ENCODE measurements around the gene GRIK2. TPM values are rescaled to one million over a fixed set of nuclear protein-coding genes. Genes with fewer than 3 reads are reported as not detected.

Gene GRIK2
- total RNA-seq, 6 experiments from 2014 or later: 25.0 to 33.3 (median 28.3) TPM

DNA sequence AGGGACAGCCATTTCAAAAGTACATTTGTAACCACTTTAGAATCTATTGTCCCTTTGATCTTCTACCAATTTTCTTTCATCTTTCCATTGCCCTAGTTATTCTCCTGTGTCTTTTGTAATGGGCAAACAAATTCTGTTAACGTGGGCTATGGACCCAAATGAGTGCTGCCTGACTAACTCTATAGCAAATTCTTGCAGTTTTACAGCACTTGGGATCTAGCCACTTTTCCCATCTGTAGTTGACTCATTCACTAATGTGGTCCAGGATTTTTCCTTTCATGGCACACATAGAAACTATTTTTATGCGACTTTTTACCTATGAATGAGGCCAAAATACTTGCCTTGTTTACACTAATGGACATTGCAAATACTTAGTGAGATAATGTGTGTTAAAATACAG, 52.0 kb downstream of the GRIK2 start:
- H3K36me3 Mint-ChIP-seq (ENCODE audit: low read depth): no peaks in the 10 kb centered on the region; the same call in 1 of the 2 replicates
- peak overlapping the region; percentile 57 for H3K27ac Mint-ChIP-seq
- H3K27me3 Mint-ChIP-seq (ENCODE audit: insufficient read depth): no peaks in the 10 kb centered on the region
- no peaks in the 10 kb centered on the region for H3K9me3 Mint-ChIP-seq
- H3K4me1 Mint-ChIP-seq (ENCODE audit: low read depth): peaks cover 31% of the 10 kb centered on the region
- TF ChIP-seq, protein P1, sequence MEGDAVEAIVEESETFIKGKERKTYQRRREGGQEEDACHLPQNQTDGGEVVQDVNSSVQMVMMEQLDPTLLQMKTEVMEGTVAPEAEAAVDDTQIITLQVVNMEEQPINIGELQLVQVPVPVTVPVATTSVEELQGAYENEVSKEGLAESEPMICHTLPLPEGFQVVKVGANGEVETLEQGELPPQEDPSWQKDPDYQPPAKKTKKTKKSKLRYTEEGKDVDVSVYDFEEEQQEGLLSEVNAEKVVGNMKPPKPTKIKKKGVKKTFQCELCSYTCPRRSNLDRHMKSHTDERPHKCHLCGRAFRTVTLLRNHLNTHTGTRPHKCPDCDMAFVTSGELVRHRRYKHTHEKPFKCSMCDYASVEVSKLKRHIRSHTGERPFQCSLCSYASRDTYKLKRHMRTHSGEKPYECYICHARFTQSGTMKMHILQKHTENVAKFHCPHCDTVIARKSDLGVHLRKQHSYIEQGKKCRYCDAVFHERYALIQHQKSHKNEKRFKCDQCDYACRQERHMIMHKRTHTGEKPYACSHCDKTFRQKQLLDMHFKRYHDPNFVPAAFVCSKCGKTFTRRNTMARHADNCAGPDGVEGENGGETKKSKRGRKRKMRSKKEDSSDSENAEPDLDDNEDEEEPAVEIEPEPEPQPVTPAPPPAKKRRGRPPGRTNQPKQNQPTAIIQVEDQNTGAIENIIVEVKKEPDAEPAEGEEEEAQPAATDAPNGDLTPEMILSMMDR (IDR thresholded peaks at IDR 0.05): no peak
- H3K4me3 Mint-ChIP-seq: peak overlapping the region; percentile 37
- DNase-seq: peak; percentile 64

DNA sequence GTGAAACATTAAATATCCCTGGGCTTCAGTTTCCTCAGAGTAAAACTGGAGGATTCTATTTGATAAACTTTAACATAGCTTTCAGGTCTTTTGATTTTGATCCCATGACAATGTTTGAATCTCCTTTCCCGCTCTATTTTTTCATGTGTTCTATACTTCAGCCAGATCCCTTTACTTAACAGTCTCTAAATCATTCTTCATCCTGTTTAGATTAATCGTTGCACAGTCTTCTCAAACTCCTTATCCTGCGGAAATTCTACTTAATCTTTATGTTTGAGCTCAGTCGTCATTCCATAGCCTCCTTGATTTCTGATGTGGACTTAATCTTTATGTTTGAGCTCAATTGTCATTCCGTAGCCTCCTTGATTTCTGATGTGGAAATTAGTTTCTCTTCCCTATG, 57.4 kb downstream of the GRIK2 start:
- Mint-ChIP-seq H3K4me1 (ENCODE audit: low read depth) (peaks cover 20% of the 10 kb centered on the region), H3K36me3 (ENCODE audit: low read depth) (no peaks in the 10 kb centered on the region; the same call in 1 of the 2 replicates), H3K9me3 (no peaks in the 10 kb centered on the region), H3K27me3 (ENCODE audit: insufficient read depth) (no peaks in the 10 kb centered on the region), H3K27ac (no peak overlapping the region), H3K4me3 (no peak overlapping the region)
- no peak for DNase-seq
- TF ChIP-seq, protein P1 (IDR thresholded peaks at IDR 0.05): no peak

DNA sequence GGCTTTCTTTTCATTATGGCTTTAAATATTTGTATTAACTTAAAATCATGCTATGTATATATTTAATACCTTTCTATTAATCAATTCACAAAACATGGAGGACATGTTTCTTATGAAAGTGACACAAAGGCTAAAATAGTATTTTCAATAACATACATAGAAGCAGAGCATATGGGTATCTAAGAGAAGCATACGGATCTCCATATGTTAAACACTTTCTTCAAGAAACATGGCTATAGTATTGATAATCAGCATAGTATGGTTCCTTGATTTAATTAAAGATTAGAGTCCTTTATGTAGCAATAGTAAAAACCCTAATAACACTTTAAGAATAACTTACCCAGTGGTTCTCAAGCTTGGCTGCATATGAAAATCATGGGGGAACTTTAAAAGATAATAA, 58.5 kb downstream of the GRIK2 start:
- H3K36me3 Mint-ChIP-seq (ENCODE audit: low read depth): no peaks in the 10 kb centered on the region; the same call in 1 of the 2 replicates
- TF ChIP-seq, protein P1 (IDR thresholded peaks at IDR 0.05): no peak
- no peaks in the 10 kb centered on the region for H3K27me3 Mint-ChIP-seq (ENCODE audit: insufficient read depth)

DNA sequence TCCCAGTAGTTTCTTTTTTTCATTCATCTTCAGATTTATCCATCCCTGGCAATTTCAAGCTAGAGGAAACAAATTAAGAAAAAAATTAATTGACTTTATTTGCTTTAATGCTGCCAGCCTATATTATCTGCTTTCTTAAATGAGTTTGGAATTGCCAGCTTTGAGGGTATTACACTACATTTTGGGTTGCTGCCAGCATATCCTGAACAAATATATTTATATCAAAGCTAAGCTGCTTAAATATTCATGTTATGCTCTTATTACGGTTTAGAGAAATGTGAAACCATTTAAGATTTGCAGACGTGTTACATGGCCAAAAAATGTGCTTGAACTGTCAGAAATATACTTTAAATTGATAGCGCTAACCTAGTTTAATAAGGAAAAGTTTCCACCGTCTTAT, 59.7 kb downstream of the GRIK2 start:
- no peaks in the 10 kb centered on the region for H3K36me3 Mint-ChIP-seq (ENCODE audit: low read depth)
- H3K27ac Mint-ChIP-seq: no peak overlapping the region
- H3K27me3 Mint-ChIP-seq (ENCODE audit: insufficient read depth): no peaks in the 10 kb centered on the region
- H3K4me1 Mint-ChIP-seq (ENCODE audit: low read depth): peaks cover 11% of the 10 kb centered on the region; the same call in 1 of the 2 replicates
- no peaks in the 10 kb centered on the region for H3K9me3 Mint-ChIP-seq
- TF ChIP-seq, protein P1 (IDR thresholded peaks at IDR 0.05): no peak
- H3K4me3 Mint-ChIP-seq: no peak overlapping the region
- no peak for DNase-seq

More for the DNA sequence above, 58.5 kb downstream of the GRIK2 start:
- no peak for DNase-seq
- Mint-ChIP-seq H3K4me1 (ENCODE audit: low read depth) (peaks cover 14% of the 10 kb centered on the region; the same call in 1 of the 2 replicates), H3K9me3 (no peaks in the 10 kb centered on the region), H3K4me3 (no peak overlapping the region), H3K27ac (no peak overlapping the region)

DNA sequence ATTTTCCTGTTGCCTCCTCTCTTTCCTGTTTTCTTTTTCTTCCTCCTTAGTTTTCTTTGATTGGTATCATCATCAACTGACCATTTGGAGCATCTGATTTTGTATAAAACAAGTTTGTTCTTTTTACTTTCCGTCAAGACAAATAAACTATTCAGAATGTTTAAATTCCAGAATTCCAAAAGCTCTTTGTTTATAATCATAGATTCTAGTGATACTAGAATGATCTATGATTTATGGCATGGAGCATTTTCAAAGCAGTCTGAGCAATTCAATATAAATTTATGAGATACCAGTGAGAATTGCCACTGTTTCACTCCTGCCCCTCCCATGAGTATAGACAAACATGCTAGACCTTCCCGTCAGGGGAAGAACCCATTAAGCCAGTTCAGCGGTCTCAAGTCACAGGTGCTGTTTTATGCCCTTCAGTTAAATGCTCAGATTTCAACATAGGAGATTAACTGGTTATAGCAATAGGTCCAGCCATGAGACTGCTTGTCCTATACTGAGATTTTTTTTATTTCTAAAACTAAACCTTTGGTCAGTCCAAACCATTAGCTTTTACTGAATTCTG, 60.7 kb downstream of the GRIK2 start:
- H3K4me3 Mint-ChIP-seq: no peak overlapping the region
- no peak overlapping the region for H3K27ac Mint-ChIP-seq
- no peaks in the 10 kb centered on the region for H3K36me3 Mint-ChIP-seq (ENCODE audit: low read depth)
- peaks cover 5% of the 10 kb centered on the region; the same call in 1 of the 2 replicates for H3K4me1 Mint-ChIP-seq (ENCODE audit: low read depth)
- TF ChIP-seq, protein P1 (IDR thresholded peaks at IDR 0.05): no peak
- DNase-seq: no peak
- no peaks in the 10 kb centered on the region for H3K27me3 Mint-ChIP-seq (ENCODE audit: insufficient read depth)
- no peaks in the 10 kb centered on the region for H3K9me3 Mint-ChIP-seq
